Panc1 (cell line): ENCODE data around the gene TXNRD1. TPM values are rescaled to one million over a fixed set of nuclear protein-coding genes. Genes with fewer than 3 reads are reported as not detected.

Experiments
- ATAC-seq: fragments of 200-7000 bp; cut with Tn5 transposase; 2 replicates; pipeline ENCODE4 v1.9.1; 2020; ENCODE audit warnings: mild to moderate bottlenecking, moderate library complexity
- BruUV-seq: library from RNA; stranded (reverse); fragments of 400-500 nt; replicated peaks from 2 replicates; lab custom pipeline; 2021; lab: Mats Ljungman, UMichigan
- CTCF ChIA-PET: fragments of 300-600 bp; sonication (Branson Sonifier 250); formaldehyde crosslinking; loops from one replicate; lab custom pipeline; 2022; ENCODE audit warnings: antibody characterized with exemption; lab: Charles Lee
- POLR2A ChIA-PET: fragments of 300-600 bp; sonication (Branson Sonifier 250); formaldehyde crosslinking; loops from one replicate; lab custom pipeline; 2022; ENCODE audit warnings: antibody characterized with exemption; lab: Charles Lee
- DNase-seq: peaks from one replicate; pipeline ENCODE4 v3.0.0-alpha.2; 2010; ENCODE audit warnings: low read depth, low spot score
- H3K27ac ChIP-seq: 2 replicates; pipeline ENCODE4 v1.5.1; 2011; ENCODE audit warnings: mild to moderate bottlenecking, low read length, inconsistent platforms
- H3K27me3 ChIP-seq: fragments of 200-500 bp; sonication (Bioruptor generic); 2 replicates; pipeline ENCODE4 v1.6.0; 2014; ENCODE audit warnings: low read length, inconsistent platforms; ENCODE audit not compliant: control insufficient read depth, insufficient read depth
- H3K36me3 ChIP-seq: fragments of 200-500 bp; sonication (Bioruptor generic); 2 replicates; pipeline ENCODE4 v1.5.1; 2014; ENCODE audit warnings: inconsistent platforms, mild to moderate bottlenecking, low read length, moderate library complexity; ENCODE audit not compliant: control insufficient read depth, insufficient read depth
- H3K4me1 ChIP-seq: 2 replicates; pipeline ENCODE4 v1.5.1; 2011; ENCODE audit warnings: inconsistent platforms, mild to moderate bottlenecking, low read length, moderate library complexity; ENCODE audit not compliant: control insufficient read depth, insufficient read depth
- H3K4me3 ChIP-seq, 2 experiments: 2 replicates each; pipeline ENCODE4 v1.5.1; 2011 to 2012; ENCODE audit warnings: low read depth in 2 of 2, low read length in 2 of 2, mild to moderate bottlenecking in 2 of 2, inconsistent platforms in 1 of 2, moderate library complexity in 1 of 2
- H3K9me3 ChIP-seq: fragments of 200-500 bp; sonication (Bioruptor generic); 2 replicates; pipeline ENCODE4 v1.5.1; 2014; ENCODE audit warnings: low read depth, mild to moderate bottlenecking, inconsistent platforms, low read length, moderate library complexity; ENCODE audit not compliant: control insufficient read depth, insufficient read depth
- CTCF ChIP-seq: fragments of 450-650 bp; IDR thresholded peaks from 2 replicates; pipeline ENCODE4 v1.5.1; 2017; ENCODE audit warnings: mild to moderate bottlenecking
- POLR2AphosphoS5 ChIP-seq: IDR thresholded peaks from 2 replicates; pipeline ENCODE4 v1.6.1; 2012; ENCODE audit warnings: mild to moderate bottlenecking, low read depth, low read length, moderate library complexity
- SIN3A ChIP-seq: IDR thresholded peaks from 2 replicates; pipeline ENCODE4 v1.6.1; 2012; ENCODE audit warnings: low read depth, mild to moderate bottlenecking, low read length, moderate library complexity, borderline replicate concordance; ENCODE audit not compliant: insufficient read depth
- TCF7L2 ChIP-seq: IDR thresholded peaks from 2 replicates; pipeline ENCODE4 v1.6.1; 2011; ENCODE audit warnings: mild to moderate bottlenecking, low read depth, low read length, inconsistent platforms
- in situ Hi-C: cut with HindIII; loops from 2 replicates; pipeline ENCODE4 v1.10.0; 2016; ENCODE audit warnings: low sequenced_read_pairs, low pct_unique_long_range_greater_than_20kb
- intact Hi-C: fragments of 100-400 bp; cut with micrococcal nuclease; formaldehyde crosslinking; loops from one replicate; pipeline ENCODE4 v1.10.0; 2022; ENCODE audit not compliant: unreplicated experiment
- total RNA-seq: library from RNA; stranded (reverse); gene quantifications from one replicate; pipeline ENCODE4 v1.2.1, GENCODE V29; 2021; ENCODE audit not compliant: unreplicated experiment
- TF ChIP-seq, protein P1 (sequence below), 2 experiments: IDR thresholded peaks; 2 replicates each; pipeline ENCODE4 v1.6.1; 2011 to 2012; ENCODE audit warnings: low read depth in 2 of 2, control low read depth in 1 of 2, low read length in 1 of 2, mild to moderate bottlenecking in 1 of 2, moderate library complexity in 1 of 2; ENCODE audit not compliant: insufficient read depth in 1 of 2

Gene TXNRD1
- total RNA-seq, 1 experiment from 2014 or later: 348 TPM

- no peak for DNase-seq
- intact Hi-C loops: no loop called here
Observed at GRCh38 chr12:104319918-104320626, 104.5 kb downstream of the TXNRD1 start.

DNA sequence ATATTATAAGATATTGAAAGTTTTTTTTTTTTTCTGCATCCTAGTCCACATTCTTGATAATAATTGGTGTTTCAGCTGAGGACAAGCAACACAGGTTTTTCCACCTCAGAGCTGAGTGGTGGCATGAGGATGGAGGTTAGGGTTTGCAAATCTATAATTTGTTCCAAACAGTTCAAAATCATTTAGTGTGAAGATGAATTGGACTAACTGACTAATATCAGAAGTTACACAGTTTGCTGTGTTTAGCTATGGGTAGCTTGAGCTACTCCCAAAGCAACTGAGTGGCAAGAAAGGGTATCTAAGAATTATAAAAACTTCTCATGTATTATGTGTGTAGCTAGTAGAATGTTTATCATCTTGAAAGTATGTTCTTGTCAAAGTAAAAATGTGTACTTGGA, 105.0 kb downstream of the TXNRD1 start:
- Histone ChIP-seq H3K27ac (0 out of 2 replicates have a peak overlapping the region, but pooled peaks have one; percentile 29), H3K9me3 (no peaks in the 10 kb centered on the region), H3K4me3 (no peak overlapping the region), H3K27me3 (no peaks in the 10 kb centered on the region), H3K4me1 (peaks cover 22% of the 10 kb centered on the region), H3K36me3 (peaks cover 53% of the 10 kb centered on the region)
- in situ Hi-C loops: no loop called here
- no TSS peak for BruUV-seq
- ChIA-PET POLR2A (interaction anchor here (0.6 to 0.8 kb wide), 2 partner anchors 9 to 12 kb away, joined by 7 to 10 read pairs; no protein-coding TSS in a partner anchor), CTCF (no interaction called here)
- intact Hi-C loops: no loop called here
- DNase-seq (no peak), ATAC-seq (no peak)
- TF ChIP-seq CTCF: no peak
- TF ChIP-seq POLR2AphosphoS5: peak; percentile 25; the same call in 1 of the 2 replicates

More at GRCh38 chr12:104319918-104320626, 104.5 kb downstream of the TXNRD1 start:
- peaks cover 28% of the 10 kb centered on the region for H3K4me1 ChIP-seq
- CTCF ChIA-PET: no interaction called here
- BruUV-seq: no TSS peak
- TF ChIP-seq, protein P1, sequence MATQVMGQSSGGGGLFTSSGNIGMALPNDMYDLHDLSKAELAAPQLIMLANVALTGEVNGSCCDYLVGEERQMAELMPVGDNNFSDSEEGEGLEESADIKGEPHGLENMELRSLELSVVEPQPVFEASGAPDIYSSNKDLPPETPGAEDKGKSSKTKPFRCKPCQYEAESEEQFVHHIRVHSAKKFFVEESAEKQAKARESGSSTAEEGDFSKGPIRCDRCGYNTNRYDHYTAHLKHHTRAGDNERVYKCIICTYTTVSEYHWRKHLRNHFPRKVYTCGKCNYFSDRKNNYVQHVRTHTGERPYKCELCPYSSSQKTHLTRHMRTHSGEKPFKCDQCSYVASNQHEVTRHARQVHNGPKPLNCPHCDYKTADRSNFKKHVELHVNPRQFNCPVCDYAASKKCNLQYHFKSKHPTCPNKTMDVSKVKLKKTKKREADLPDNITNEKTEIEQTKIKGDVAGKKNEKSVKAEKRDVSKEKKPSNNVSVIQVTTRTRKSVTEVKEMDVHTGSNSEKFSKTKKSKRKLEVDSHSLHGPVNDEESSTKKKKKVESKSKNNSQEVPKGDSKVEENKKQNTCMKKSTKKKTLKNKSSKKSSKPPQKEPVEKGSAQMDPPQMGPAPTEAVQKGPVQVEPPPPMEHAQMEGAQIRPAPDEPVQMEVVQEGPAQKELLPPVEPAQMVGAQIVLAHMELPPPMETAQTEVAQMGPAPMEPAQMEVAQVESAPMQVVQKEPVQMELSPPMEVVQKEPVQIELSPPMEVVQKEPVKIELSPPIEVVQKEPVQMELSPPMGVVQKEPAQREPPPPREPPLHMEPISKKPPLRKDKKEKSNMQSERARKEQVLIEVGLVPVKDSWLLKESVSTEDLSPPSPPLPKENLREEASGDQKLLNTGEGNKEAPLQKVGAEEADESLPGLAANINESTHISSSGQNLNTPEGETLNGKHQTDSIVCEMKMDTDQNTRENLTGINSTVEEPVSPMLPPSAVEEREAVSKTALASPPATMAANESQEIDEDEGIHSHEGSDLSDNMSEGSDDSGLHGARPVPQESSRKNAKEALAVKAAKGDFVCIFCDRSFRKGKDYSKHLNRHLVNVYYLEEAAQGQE (IDR thresholded peaks at IDR 0.05; ENCODE audit: insufficient read depth in 1 of 2, low read depth in 2 of 2, low read length in 1 of 2): no peak
- peak; percentile 45; the same call in 1 of the 2 replicates for TF ChIP-seq POLR2AphosphoS5
- H3K27ac ChIP-seq: 0 out of 2 replicates have a peak overlapping the region, but pooled peaks have one; percentile 29
- in situ Hi-C loops: no loop called here
- H3K36me3 ChIP-seq: peaks cover 54% of the 10 kb centered on the region
- no peak overlapping the region for H3K4me3 ChIP-seq
- POLR2A ChIA-PET: interaction anchor here (0.5 to 0.8 kb wide), 2 partner anchors 9 to 30 kb away, joined by 4 to 7 read pairs; no protein-coding TSS in a partner anchor
- no peaks in the 10 kb centered on the region for H3K9me3 ChIP-seq
- ATAC-seq: no peak
- H3K27me3 ChIP-seq: no peaks in the 10 kb centered on the region

DNA sequence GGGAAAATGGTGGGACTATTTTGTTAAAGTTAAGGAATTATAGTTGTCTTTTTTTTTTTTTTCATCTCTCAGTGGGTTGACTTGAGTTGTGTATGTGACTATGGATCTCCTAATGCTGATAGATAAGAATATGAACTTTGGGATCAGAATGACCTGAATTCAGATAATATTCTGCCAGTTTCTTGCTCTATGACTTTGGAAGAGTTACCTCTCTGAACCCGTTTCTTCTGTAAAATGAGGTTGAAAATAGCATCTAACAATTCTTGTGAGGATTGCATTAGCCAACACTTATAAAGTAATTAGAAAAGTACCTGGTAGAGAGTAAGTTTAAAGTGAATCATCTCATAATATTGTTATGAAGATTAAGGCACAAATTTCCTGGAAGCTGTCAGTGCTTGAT, 106.4 kb downstream of the TXNRD1 start:
- intact Hi-C loops (no loop called here), in situ Hi-C loops (no loop called here)
- Histone ChIP-seq H3K4me3 (no peak overlapping the region), H3K27me3 (no peaks in the 10 kb centered on the region), H3K27ac (no peak overlapping the region), H3K36me3 (peaks cover 52% of the 10 kb centered on the region), H3K4me1 (peaks cover 13% of the 10 kb centered on the region; the same call in 1 of the 2 replicates), H3K9me3 (no peaks in the 10 kb centered on the region)
- CTCF ChIA-PET: no interaction called here
- TSS peak; percentile 22 for BruUV-seq
- TF ChIP-seq, protein P1 (IDR thresholded peaks at IDR 0.05; ENCODE audit: insufficient read depth in 1 of 2, low read depth in 2 of 2, low read length in 1 of 2): no peak
- TF ChIP-seq CTCF (no peak), TCF7L2 (no peak), SIN3A (no peak), POLR2AphosphoS5 (no peak)
- ATAC-seq (no peak), DNase-seq (no peak)
- POLR2A ChIA-PET: interaction anchor here (0.6 to 0.7 kb wide), 3 partner anchors 35 to 102 kb away, joined by 3 to 5 read pairs (median 3); no protein-coding TSS in a partner anchor
